ENCODE measurements around the gene NUDT7.

NUDT7 gene

GRCh38 chr16:77744141-77744540 is 21.8 kb downstream of the NUDT7 start:
- H3K9me3 Mint-ChIP-seq, result no peaks in the 10 kb centered on the region
- DNase-seq (no peak), ATAC-seq (replicated peaks) (no peak)
- H3K27ac Mint-ChIP-seq, result no peak overlapping the region
- no peaks in the 10 kb centered on the region for H3K36me3 Mint-ChIP-seq
- H3K4me1 Mint-ChIP-seq, result peaks cover 6 to 13% of the 10 kb centered on the region in 2 donors
- peaks cover 0 to 3% of the 10 kb centered on the region in 2 donors for H3K27me3 Mint-ChIP-seq
- no peak overlapping the region for H3K4me3 Mint-ChIP-seq

GRCh38 chr16:77745972-77746371 is 23.7 kb downstream of the NUDT7 start:
- DNase-seq, result no peak
- Mint-ChIP-seq H3K27ac (no peak overlapping the region), H3K4me3 (no peak overlapping the region), H3K9me3 (no peaks in the 10 kb centered on the region), H3K4me1 (no peaks in the 10 kb centered on the region), H3K36me3 (no peaks in the 10 kb centered on the region), H3K27me3 (peaks cover 0 to 10% of the 10 kb centered on the region in 2 donors)
- ATAC-seq (replicated peaks), result no peak

- DNase-seq (no peak), ATAC-seq (replicated peaks) (no peak)
- no peaks in the 10 kb centered on the region for H3K9me3 Mint-ChIP-seq
- peaks cover 0 to 13% of the 10 kb centered on the region in 2 donors for H3K27me3 Mint-ChIP-seq
- no peaks in the 10 kb centered on the region for H3K4me1 Mint-ChIP-seq
- H3K4me3 Mint-ChIP-seq, result no peak overlapping the region
- H3K27ac Mint-ChIP-seq, result no peak overlapping the region
- no peaks in the 10 kb centered on the region for H3K36me3 Mint-ChIP-seq
Measured at GRCh38 chr16:77748421-77749005, 26.2 kb downstream of the NUDT7 start.

GRCh38 chr16:77749415-77749814 is 27.1 kb downstream of the NUDT7 start:
- peaks cover 0 to 19% of the 10 kb centered on the region in 2 donors for H3K27me3 Mint-ChIP-seq
- no peak for DNase-seq
- no peaks in the 10 kb centered on the region for H3K36me3 Mint-ChIP-seq
- no peaks in the 10 kb centered on the region for H3K9me3 Mint-ChIP-seq
- no peak overlapping the region for H3K4me3 Mint-ChIP-seq
- H3K4me1 Mint-ChIP-seq, result no peaks in the 10 kb centered on the region
- H3K27ac Mint-ChIP-seq, result no peak overlapping the region
- no peak for ATAC-seq (replicated peaks)

- H3K36me3 Mint-ChIP-seq, result no peaks in the 10 kb centered on the region
- no peaks in the 10 kb centered on the region for H3K4me1 Mint-ChIP-seq
- DNase-seq (no peak), ATAC-seq (replicated peaks) (no peak)
- no peak overlapping the region for H3K27ac Mint-ChIP-seq
- H3K9me3 Mint-ChIP-seq, result no peaks in the 10 kb centered on the region
- H3K4me3 Mint-ChIP-seq, result no peak overlapping the region
- peaks cover 0 to 8% of the 10 kb centered on the region in 2 donors for H3K27me3 Mint-ChIP-seq
Measured at GRCh38 chr16:77758046-77758445, 35.7 kb downstream of the NUDT7 start.

- DNase-seq (no peak), ATAC-seq (replicated peaks) (no peak)
- no peak overlapping the region for H3K27ac Mint-ChIP-seq
- no peak overlapping the region for H3K4me3 Mint-ChIP-seq
- no peaks in the 10 kb centered on the region for H3K9me3 Mint-ChIP-seq
- no peaks in the 10 kb centered on the region for H3K36me3 Mint-ChIP-seq
- H3K4me1 Mint-ChIP-seq, result no peaks in the 10 kb centered on the region
- peaks cover 0 to 6% of the 10 kb centered on the region in 2 donors for H3K27me3 Mint-ChIP-seq
Measured at GRCh38 chr16:77758508-77758907, 36.2 kb downstream of the NUDT7 start.

- H3K27ac Mint-ChIP-seq, result no peak overlapping the region
Measured at GRCh38 chr16:77759201-77759600, 36.9 kb downstream of the NUDT7 start.

GRCh38 chr16:77759821-77760220 is 37.5 kb downstream of the NUDT7 start:
- DNase-seq, result no peak
- no peak for ATAC-seq (replicated peaks)
- Mint-ChIP-seq H3K27ac (no peak overlapping the region), H3K4me1 (no peaks in the 10 kb centered on the region), H3K36me3 (no peaks in the 10 kb centered on the region), H3K4me3 (no peak overlapping the region), H3K9me3 (no peaks in the 10 kb centered on the region), H3K27me3 (no peaks in the 10 kb centered on the region)

More at GRCh38 chr16:77759201-77759600, 36.9 kb downstream of the NUDT7 start:
- H3K9me3 Mint-ChIP-seq, result no peaks in the 10 kb centered on the region
- no peaks in the 10 kb centered on the region for H3K4me1 Mint-ChIP-seq
- DNase-seq, result no peak
- ATAC-seq (replicated peaks), result no peak
- H3K27me3 Mint-ChIP-seq, result no peaks in the 10 kb centered on the region
- no peak overlapping the region for H3K4me3 Mint-ChIP-seq
- H3K36me3 Mint-ChIP-seq, result no peaks in the 10 kb centered on the region

- Mint-ChIP-seq H3K4me1 (no peaks in the 10 kb centered on the region), H3K9me3 (no peaks in the 10 kb centered on the region), H3K4me3 (no peak overlapping the region), H3K36me3 (no peaks in the 10 kb centered on the region), H3K27me3 (no peaks in the 10 kb centered on the region), H3K27ac (no peak overlapping the region)
- DNase-seq (no peak), ATAC-seq (replicated peaks) (no peak)
Measured at GRCh38 chr16:77760800-77761199, 38.5 kb downstream of the NUDT7 start.

- DNase-seq (no peak), ATAC-seq (replicated peaks) (no peak)
- Mint-ChIP-seq H3K36me3 (no peaks in the 10 kb centered on the region), H3K27me3 (no peaks in the 10 kb centered on the region), H3K4me1 (no peaks in the 10 kb centered on the region), H3K4me3 (no peak overlapping the region), H3K27ac (no peak overlapping the region), H3K9me3 (no peaks in the 10 kb centered on the region)
Measured at GRCh38 chr16:77761204-77761603, 38.9 kb downstream of the NUDT7 start.

GRCh38 chr16:77762262-77762661 is 39.9 kb downstream of the NUDT7 start:
- Mint-ChIP-seq H3K27me3 (no peaks in the 10 kb centered on the region), H3K36me3 (no peaks in the 10 kb centered on the region), H3K4me3 (no peak overlapping the region), H3K9me3 (no peaks in the 10 kb centered on the region), H3K4me1 (no peaks in the 10 kb centered on the region), H3K27ac (no peak overlapping the region)
- DNase-seq, result no peak
- ATAC-seq (replicated peaks), result no peak

GRCh38 chr16:77763994-77764393 is 41.7 kb downstream of the NUDT7 start:
- no peaks in the 10 kb centered on the region for H3K27me3 Mint-ChIP-seq
- ATAC-seq (replicated peaks) (no peak), DNase-seq (no peak)
- no peaks in the 10 kb centered on the region for H3K36me3 Mint-ChIP-seq
- H3K9me3 Mint-ChIP-seq, result no peaks in the 10 kb centered on the region
- H3K27ac Mint-ChIP-seq, result no peak overlapping the region
- no peak overlapping the region for H3K4me3 Mint-ChIP-seq
- no peaks in the 10 kb centered on the region for H3K4me1 Mint-ChIP-seq

GRCh38 chr16:77767211-77767610 is 44.9 kb downstream of the NUDT7 start:
- no peak for DNase-seq
- no peaks in the 10 kb centered on the region for H3K9me3 Mint-ChIP-seq
- H3K27ac Mint-ChIP-seq, result no peak overlapping the region
- H3K27me3 Mint-ChIP-seq, result no peaks in the 10 kb centered on the region
- no peak overlapping the region for H3K4me3 Mint-ChIP-seq
- ATAC-seq (replicated peaks), result no peak
- H3K4me1 Mint-ChIP-seq, result peaks cover 0 to 3% of the 10 kb centered on the region in 2 donors
- H3K36me3 Mint-ChIP-seq, result no peaks in the 10 kb centered on the region

- H3K27me3 Mint-ChIP-seq, result no peaks in the 10 kb centered on the region
- H3K9me3 Mint-ChIP-seq, result no peaks in the 10 kb centered on the region
- no peak overlapping the region for H3K27ac Mint-ChIP-seq
- no peak overlapping the region for H3K4me3 Mint-ChIP-seq
- DNase-seq (no peak), ATAC-seq (replicated peaks) (no peak)
- H3K36me3 Mint-ChIP-seq, result no peaks in the 10 kb centered on the region
- H3K4me1 Mint-ChIP-seq, result peaks cover 0 to 3% of the 10 kb centered on the region in 2 donors
Measured at GRCh38 chr16:77767826-77768225, 45.5 kb downstream of the NUDT7 start.

GRCh38 chr16:77775911-77776909 is 53.9 kb downstream of the NUDT7 start:
- Mint-ChIP-seq H3K27me3 (peaks cover 0 to 4% of the 10 kb centered on the region in 2 donors), H3K36me3 (no peaks in the 10 kb centered on the region), H3K9me3 (no peaks in the 10 kb centered on the region), H3K4me1 (peaks cover 0 to 3% of the 10 kb centered on the region in 2 donors), H3K27ac (no peak overlapping the region), H3K4me3 (no peak overlapping the region)
- no peak for DNase-seq
- no peak for ATAC-seq (replicated peaks)

Data from stimulated activated naive B cell treated with anti-CD40 and anti-IgM and Interleukin-4, amounts not matched to agents 10 μg/mL and 1 μg/mL and 100 μg/mL, for 72 hours (primary cell).